Loucy (cell line): ENCODE data around the gene USP8.

Experiments
- H2AFZ ChIP-seq: fragments of 200-600 bp; sonication (generic); 2 replicates; pipeline ENCODE4 v1.6.0; 2016; ENCODE audit warnings: antibody characterized with exemption, mild to moderate bottlenecking, low read length, moderate library complexity
- H3F3A ChIP-seq: fragments of 200-600 bp; 2 replicates; pipeline ENCODE4 v1.6.0; 2016; ENCODE audit warnings: antibody characterized with exemption, low read depth, mild to moderate bottlenecking
- H3K27me3 ChIP-seq: fragments of 200-600 bp; sonication (generic); 2 replicates; pipeline ENCODE4 v1.6.1; 2014; ENCODE audit warnings: low read length, mild to moderate bottlenecking; ENCODE audit not compliant: insufficient read depth, poor library complexity, severe bottlenecking
- H3K36me3 ChIP-seq: fragments of 200-600 bp; sonication (generic); 2 replicates; pipeline ENCODE4 v1.6.1; 2016; ENCODE audit warnings: low read length; ENCODE audit not compliant: insufficient read depth
- H3K4me1 ChIP-seq: fragments of 200-600 bp; sonication (generic); 2 replicates; pipeline ENCODE4 v1.5.1; 2014; ENCODE audit warnings: low read length, mild to moderate bottlenecking; ENCODE audit not compliant: insufficient read depth, poor library complexity, severe bottlenecking
- H3K4me2 ChIP-seq: fragments of 200-600 bp; sonication (generic); 2 replicates; pipeline ENCODE4 v1.6.0; 2014; ENCODE audit warnings: antibody characterized with exemption, low read length, low read depth, mild to moderate bottlenecking; ENCODE audit not compliant: poor library complexity, severe bottlenecking
- H3K4me3 ChIP-seq: fragments of 200-600 bp; sonication (generic); 2 replicates; pipeline ENCODE4 v1.5.1; 2014; ENCODE audit warnings: low read length, mild to moderate bottlenecking, mixed read lengths; ENCODE audit not compliant: poor library complexity, severe bottlenecking
- H3K79me2 ChIP-seq: fragments of 200-600 bp; sonication (generic); 2 replicates; pipeline ENCODE4 v1.6.1; 2014; ENCODE audit warnings: low read length; ENCODE audit not compliant: insufficient read depth
- H3K9ac ChIP-seq: fragments of 200-600 bp; sonication (generic); 2 replicates; pipeline ENCODE4 v1.6.0; 2014; ENCODE audit warnings: mild to moderate bottlenecking, low read depth, low read length, moderate library complexity; ENCODE audit not compliant: poor library complexity, severe bottlenecking
- H3K9me2 ChIP-seq: fragments of 200-600 bp; sonication (generic); replicated peaks from 2 replicates; pipeline ENCODE4 v1.6.1; 2016; ENCODE audit warnings: low read depth, low read length, mixed read lengths
- H3K9me3 ChIP-seq: fragments of 200-600 bp; sonication (generic); 2 replicates; pipeline ENCODE4 v1.6.1; 2014; ENCODE audit warnings: mild to moderate bottlenecking, antibody characterized with exemption, low read length, low read depth; ENCODE audit not compliant: insufficient read depth
- H4K20me1 ChIP-seq: fragments of 200-600 bp; sonication (generic); 2 replicates; pipeline ENCODE4 v1.6.0; 2014; ENCODE audit warnings: antibody characterized with exemption, low read length, mild to moderate bottlenecking; ENCODE audit not compliant: insufficient read depth, poor library complexity, severe bottlenecking
- CTCF ChIP-seq: fragments of 200-600 bp; sonication (generic); conservative IDR thresholded peaks from 2 replicates; pipeline ENCODE4 v1.5.1; 2014; ENCODE audit warnings: mild to moderate bottlenecking, antibody characterized with exemption, low read length
- EZH2phosphoT487 ChIP-seq: fragments of 200-600 bp; IDR thresholded peaks from 2 replicates; pipeline ENCODE4 v1.6.1; 2018; ENCODE audit warnings: antibody characterized with exemption, mild to moderate bottlenecking, moderate library complexity, borderline replicate concordance

The USP8 gene

DNA sequence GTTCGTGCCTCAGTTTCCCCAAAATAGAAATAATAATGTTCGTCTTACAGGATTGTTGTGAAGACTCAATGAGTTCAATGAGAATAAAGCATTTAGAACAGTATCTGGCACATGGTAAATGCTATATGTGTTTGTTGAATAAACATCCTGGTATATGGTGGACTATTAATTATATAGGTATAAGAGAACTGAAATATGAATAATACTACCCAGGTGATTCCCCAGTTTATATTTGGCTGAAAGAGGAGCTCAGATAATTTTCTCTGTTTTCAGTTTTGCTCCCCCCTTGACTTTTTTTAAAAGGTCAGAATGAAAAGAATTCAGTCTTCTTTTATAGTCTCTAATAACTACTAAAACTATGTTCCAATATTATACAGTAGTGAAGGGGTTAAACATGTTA lies 46.9 kb downstream of the USP8 start:
- Histone ChIP-seq H3K9me2 (no peaks in the 10 kb centered on the region), H3K4me1 (no peaks in the 10 kb centered on the region), H3K27me3 (no peaks in the 10 kb centered on the region), H4K20me1 (no peaks in the 10 kb centered on the region), H3K36me3 (peaks cover 62% of the 10 kb centered on the region; the same call in 1 of the 2 replicates), H3K4me2 (no peak overlapping the region), H3K9me3 (no peaks in the 10 kb centered on the region), H3K79me2 (no peaks in the 10 kb centered on the region), H3F3A (no peaks in the 10 kb centered on the region), H3K9ac (no peak overlapping the region), H3K4me3 (no peak overlapping the region), H2AFZ (no peak overlapping the region)
- no peak for TF ChIP-seq CTCF
- no peak for TF ChIP-seq EZH2phosphoT487

- Histone ChIP-seq H3K79me2 (no peaks in the 10 kb centered on the region), H3K27me3 (no peaks in the 10 kb centered on the region), H3K4me2 (no peak overlapping the region), H3K36me3 (peaks cover 70% of the 10 kb centered on the region), H3K4me1 (no peaks in the 10 kb centered on the region), H3F3A (no peaks in the 10 kb centered on the region), H2AFZ (no peak overlapping the region), H3K9me2 (no peaks in the 10 kb centered on the region), H3K4me3 (no peak overlapping the region), H3K9me3 (no peaks in the 10 kb centered on the region), H3K9ac (no peak overlapping the region), H4K20me1 (no peaks in the 10 kb centered on the region)
- no peak for TF ChIP-seq CTCF
- TF ChIP-seq EZH2phosphoT487: no peak
These were observed 51.9 kb downstream of the USP8 start for GRCh38 chr15:50476143-50476542.

DNA sequence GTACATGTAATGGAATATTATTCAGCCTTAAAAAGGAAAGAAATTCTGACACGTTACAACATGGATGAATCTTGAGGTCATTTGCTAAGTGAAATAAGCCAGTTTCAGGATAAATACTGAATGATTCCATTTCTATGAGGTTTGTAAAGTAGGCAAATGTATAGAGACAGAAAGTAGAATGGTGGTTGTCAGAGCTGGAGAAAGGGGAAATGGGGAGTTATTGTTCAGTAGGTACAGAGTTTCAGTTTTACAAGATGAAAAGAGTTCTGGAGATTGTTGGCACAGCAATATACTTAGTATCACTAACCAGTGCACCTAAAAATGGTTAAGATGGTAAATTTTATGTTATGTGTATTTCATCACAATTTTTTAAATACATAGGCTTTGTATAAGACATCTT lies 60.6 kb downstream of the USP8 start:
- Histone ChIP-seq H4K20me1 (no peaks in the 10 kb centered on the region), H3F3A (no peaks in the 10 kb centered on the region), H3K79me2 (no peaks in the 10 kb centered on the region), H3K36me3 (peaks cover 70% of the 10 kb centered on the region), H3K4me3 (no peak overlapping the region), H3K9ac (no peak overlapping the region), H2AFZ (no peak overlapping the region), H3K27me3 (no peaks in the 10 kb centered on the region), H3K9me3 (no peaks in the 10 kb centered on the region), H3K9me2 (no peaks in the 10 kb centered on the region), H3K4me1 (no peaks in the 10 kb centered on the region), H3K4me2 (no peak overlapping the region)
- TF ChIP-seq EZH2phosphoT487 (no peak), CTCF (no peak)
